ENCODE data around the gene PTPRE. TPM values are rescaled to one million over a fixed set of nuclear protein-coding genes. Genes with fewer than 3 reads are reported as not detected.

Gene PTPRE
- total and polyA plus RNA-seq, 8 donors: 1.0 to 7.1 (median 2.1) TPM

- FAIRE-seq (no peak), ATAC-seq (no peak), DNase-seq (no peak)
- no peaks in the 10 kb centered on the region for H3K36me3 ChIP-seq
- 82 to 88% methylated on average over 6 of the region's 6 CpGs for WGBS, 2 donors
- TF ChIP-seq CTCF (IDR thresholded peaks at IDR 0.05): no peak
- H3K4me3 ChIP-seq: no peak overlapping the region
- H3K4me1 ChIP-seq: no peaks in the 10 kb centered on the region
- intact Hi-C loops (cut with DNase I): no loop called here
- H3K27ac ChIP-seq: no peak overlapping the region
- no peaks in the 10 kb centered on the region for H3K27me3 ChIP-seq
- no peaks in the 10 kb centered on the region for H3K9me3 ChIP-seq
These were observed 39.2 kb downstream of the PTPRE start for GRCh38 chr10:127945948-127946711.

- intact Hi-C loops (cut with DNase I): no loop called here
- no peak overlapping the region for H3K4me3 ChIP-seq
- no peak for FAIRE-seq
- TF ChIP-seq CTCF (IDR thresholded peaks at IDR 0.05): no peak
- H3K4me1 ChIP-seq: no peaks in the 10 kb centered on the region
- no peak for ATAC-seq
- H3K27ac ChIP-seq: no peak overlapping the region
- H3K36me3 ChIP-seq: no peaks in the 10 kb centered on the region
- no peak for DNase-seq
- WGBS, 2 donors: 58 to 66% methylated on average over 1 of the region's 1 CpG
- H3K9me3 ChIP-seq: no peaks in the 10 kb centered on the region
- H3K27me3 ChIP-seq: no peaks in the 10 kb centered on the region
These were observed 40.3 kb downstream of the PTPRE start for GRCh38 chr10:127947211-127947610.

- Histone ChIP-seq H3K27me3 (no peaks in the 10 kb centered on the region), H3K9me3 (no peaks in the 10 kb centered on the region), H3K27ac (no peak overlapping the region), H3K4me1 (no peaks in the 10 kb centered on the region), H3K36me3 (no peaks in the 10 kb centered on the region), H3K4me3 (no peak overlapping the region)
- intact Hi-C loops (cut with DNase I): no loop called here
- no peak for TF ChIP-seq CTCF (IDR thresholded peaks at IDR 0.05)
- FAIRE-seq: no peak
- DNase-seq: no peak
- ATAC-seq: no peak
- WGBS, 2 donors: 61 to 64% methylated on average over 5 of the region's 5 CpGs
These were observed 41.9 kb downstream of the PTPRE start for GRCh38 chr10:127948791-127949190.

GRCh38 chr10:127949831-127950230, 42.9 kb downstream of the PTPRE start:
- FAIRE-seq (no peak), ATAC-seq (no peak), DNase-seq (no peak)
- WGBS, 2 donors: 59 to 65% methylated on average over 3 of the region's 3 CpGs
- no peaks in the 10 kb centered on the region for H3K4me1 ChIP-seq
- no peaks in the 10 kb centered on the region for H3K9me3 ChIP-seq
- intact Hi-C loops (cut with DNase I): no loop called here
- no peak for TF ChIP-seq CTCF (IDR thresholded peaks at IDR 0.05)
- no peaks in the 10 kb centered on the region for H3K36me3 ChIP-seq
- no peak overlapping the region for H3K27ac ChIP-seq
- no peaks in the 10 kb centered on the region for H3K27me3 ChIP-seq
- no peak overlapping the region for H3K4me3 ChIP-seq

GRCh38 chr10:127951861-127952574, 45.1 kb downstream of the PTPRE start:
- DNase-seq: no peak
- FAIRE-seq: no peak
- TF ChIP-seq CTCF (IDR thresholded peaks at IDR 0.05): no peak
- no peaks in the 10 kb centered on the region for H3K4me1 ChIP-seq
- intact Hi-C loops (cut with DNase I): no loop called here
- no peak overlapping the region for H3K4me3 ChIP-seq
- WGBS, 2 donors: 54 to 68% methylated on average over 2 of the region's 2 CpGs
- no peaks in the 10 kb centered on the region for H3K9me3 ChIP-seq
- H3K27ac ChIP-seq: no peak overlapping the region
- H3K36me3 ChIP-seq: no peaks in the 10 kb centered on the region
- no peak for ATAC-seq
- no peaks in the 10 kb centered on the region for H3K27me3 ChIP-seq

All from pancreas (tissue), 10 donors.